ENCODE data around the gene STPG3. TPM values are rescaled to one million over a fixed set of nuclear protein-coding genes. Genes with fewer than 3 reads are reported as not detected.

Gene STPG3
- total and polyA plus RNA-seq, 2 experiments from 2014 or later: not detected

GRCh38 chr9:137247135-137247915, 3.8 kb upstream of the STPG3 start:
- in situ Hi-C loops (cut with MboI): no loop called here
- no peak for TF ChIP-seq EZH2 (IDR thresholded peaks at IDR 0.05; ENCODE audit: insufficient read depth, poor library complexity, severe bottlenecking)
- no peak for TF ChIP-seq EZH2phosphoT487 (IDR thresholded peaks at IDR 0.05; ENCODE audit: insufficient read depth, low read depth)

GRCh38 chr9:137247916-137248175, 3.2 kb upstream of the STPG3 start:
- Histone ChIP-seq H3K27me3 (replicated peaks; ENCODE audit: insufficient read depth) (no peaks in the 10 kb centered on the region), H4K20me1 (ENCODE audit: insufficient read depth) (peaks cover 12% of the 10 kb centered on the region; the same call in 1 of the 2 replicates)

More at GRCh38 chr9:137247135-137247915, 3.8 kb upstream of the STPG3 start:
- Histone ChIP-seq H4K20me1 (ENCODE audit: insufficient read depth) (peaks cover 17% of the 10 kb centered on the region; the same call in 1 of the 2 replicates), H3K4me1 (ENCODE audit: insufficient read depth) (peaks cover 11% of the 10 kb centered on the region; the same call in 1 of the 2 replicates), H3K4me2 (ENCODE audit: unreplicated experiment) (no peak overlapping the region), H3K4me3 (no peak overlapping the region), H3K9me3 (ENCODE audit: low read depth) (no peaks in the 10 kb centered on the region), H3K79me2 (ENCODE audit: insufficient read depth) (peaks cover 22% of the 10 kb centered on the region), H3K9me2 (ENCODE audit: insufficient read depth) (no peaks in the 10 kb centered on the region), H3K9ac (no peak overlapping the region), H3K36me3 (ENCODE audit: low read depth) (peaks cover 12% of the 10 kb centered on the region), H2AFZ (no peak overlapping the region), H3F3A (ENCODE audit: insufficient read depth) (peaks cover 22% of the 10 kb centered on the region), H3K27ac (no peak overlapping the region), H3K27me3 (replicated peaks; ENCODE audit: insufficient read depth) (no peaks in the 10 kb centered on the region)
- 71% methylated on average over 20 of the region's 20 CpGs for WGBS, 2 experiments (ENCODE audit: low coverage in 1 of 2, low lambda C conversion rate in 2 of 2, missing lambda C conversion rate in 2 of 2)
- no peak for DNase-seq

GRCh38 chr9:137250329-137251193, 525 bp upstream of the STPG3 start:
- Histone ChIP-seq H3K4me3 (no peak overlapping the region), H3K9ac (no peak overlapping the region), H3F3A (ENCODE audit: insufficient read depth) (no peaks in the 10 kb centered on the region), H3K9me3 (ENCODE audit: low read depth) (no peaks in the 10 kb centered on the region), H4K20me1 (ENCODE audit: insufficient read depth) (no peaks in the 10 kb centered on the region), H3K27ac (no peak overlapping the region), H3K9me2 (ENCODE audit: insufficient read depth) (no peaks in the 10 kb centered on the region), H3K4me2 (ENCODE audit: unreplicated experiment) (no peak overlapping the region), H3K27me3 (replicated peaks; ENCODE audit: insufficient read depth) (no peaks in the 10 kb centered on the region), H2AFZ (no peak overlapping the region), H3K79me2 (ENCODE audit: insufficient read depth) (peaks cover 3% of the 10 kb centered on the region), H3K4me1 (ENCODE audit: insufficient read depth) (0 out of 2 replicates have a peak, but pooled peaks cover 3% of the 10 kb centered on the region), H3K36me3 (ENCODE audit: low read depth) (no peaks in the 10 kb centered on the region)
- no peak for TF ChIP-seq EZH2 (IDR thresholded peaks at IDR 0.05; ENCODE audit: insufficient read depth, poor library complexity, severe bottlenecking)
- no peak for TF ChIP-seq EZH2phosphoT487 (IDR thresholded peaks at IDR 0.05; ENCODE audit: insufficient read depth, low read depth)
- in situ Hi-C loops (cut with MboI): no loop called here
- no peak for DNase-seq
- WGBS, 2 experiments (ENCODE audit: low coverage in 1 of 2, low lambda C conversion rate in 2 of 2, missing lambda C conversion rate in 2 of 2): 41 to 44% methylated on average over 12 to 18 of the region's 18 CpGs

More at GRCh38 chr9:137247916-137248175, 3.2 kb upstream of the STPG3 start:
- H3K4me1 ChIP-seq (ENCODE audit: insufficient read depth): peaks cover 6% of the 10 kb centered on the region; the same call in 1 of the 2 replicates
- peaks cover 18% of the 10 kb centered on the region for H3F3A ChIP-seq (ENCODE audit: insufficient read depth)
- H3K4me3 ChIP-seq: no peak overlapping the region
- no peaks in the 10 kb centered on the region for H3K9me3 ChIP-seq (ENCODE audit: low read depth)
- H3K9ac ChIP-seq: no peak overlapping the region
- TF ChIP-seq EZH2 (IDR thresholded peaks at IDR 0.05; ENCODE audit: insufficient read depth, poor library complexity, severe bottlenecking) (no peak), EZH2phosphoT487 (IDR thresholded peaks at IDR 0.05; ENCODE audit: insufficient read depth, low read depth) (no peak)
- peaks cover 8% of the 10 kb centered on the region for H3K36me3 ChIP-seq (ENCODE audit: low read depth)
- H3K4me2 ChIP-seq (ENCODE audit: unreplicated experiment): no peak overlapping the region
- in situ Hi-C loops (cut with MboI): no loop called here
- H3K9me2 ChIP-seq (ENCODE audit: insufficient read depth): no peaks in the 10 kb centered on the region
- no peak for DNase-seq
- WGBS, 2 experiments (ENCODE audit: low coverage in 1 of 2, low lambda C conversion rate in 2 of 2, missing lambda C conversion rate in 2 of 2): 75 to 81% methylated on average over 6 of the region's 6 CpGs
- H3K27ac ChIP-seq: no peak overlapping the region
- peaks cover 17% of the 10 kb centered on the region for H3K79me2 ChIP-seq (ENCODE audit: insufficient read depth)
- no peak overlapping the region for H2AFZ ChIP-seq

GRCh38 chr9:137251490-137252268, 593 bp downstream of the STPG3 start:
- H3K36me3 ChIP-seq (ENCODE audit: low read depth): no peaks in the 10 kb centered on the region
- H3K4me3 ChIP-seq: no peak overlapping the region
- H3F3A ChIP-seq (ENCODE audit: insufficient read depth): no peaks in the 10 kb centered on the region
- no peak overlapping the region for H2AFZ ChIP-seq
- DNase-seq: no peak
- in situ Hi-C loops (cut with MboI): no loop called here
- H3K9me3 ChIP-seq (ENCODE audit: low read depth): no peaks in the 10 kb centered on the region
- no peak overlapping the region for H3K27ac ChIP-seq
- TF ChIP-seq EZH2 (IDR thresholded peaks at IDR 0.05; ENCODE audit: insufficient read depth, poor library complexity, severe bottlenecking) (no peak), EZH2phosphoT487 (IDR thresholded peaks at IDR 0.05; ENCODE audit: insufficient read depth, low read depth) (no peak)
- 67 to 78% methylated on average over 10 to 22 of the region's 22 CpGs for WGBS, 2 experiments (ENCODE audit: low coverage in 1 of 2, low lambda C conversion rate in 2 of 2, missing lambda C conversion rate in 2 of 2)
- peaks cover 14% of the 10 kb centered on the region for H3K79me2 ChIP-seq (ENCODE audit: insufficient read depth)
- H4K20me1 ChIP-seq (ENCODE audit: insufficient read depth): no peaks in the 10 kb centered on the region
- 0 out of 2 replicates have a peak, but pooled peaks cover 3% of the 10 kb centered on the region for H3K4me1 ChIP-seq (ENCODE audit: insufficient read depth)
- no peak overlapping the region for H3K4me2 ChIP-seq (ENCODE audit: unreplicated experiment)
- H3K9me2 ChIP-seq (ENCODE audit: insufficient read depth): no peaks in the 10 kb centered on the region
- H3K27me3 ChIP-seq (replicated peaks; ENCODE audit: insufficient read depth): no peaks in the 10 kb centered on the region
- no peak overlapping the region for H3K9ac ChIP-seq

Data from GM23248 (cell line).